NCI-H2196 treated with DMSO at 0.1 percent for 48 hours (cell line): Measurements from ENCODE around the gene GSE1.

Source experiments
- DNase-seq: peaks from one replicate; lab custom pipeline; 2025; ENCODE audit not compliant: unreplicated experiment; lab: John Stamatoyannopoulos, UW

The GSE1 gene

GRCh38 chr16:85645021-85645589, 32.0 kb downstream of the GSE1 start:
- no peak for DNase-seq

GRCh38 chr16:85646358-85646907, 33.3 kb downstream of the GSE1 start:
- DNase-seq, result no peak

GRCh38 chr16:85646976-85647375, 33.9 kb downstream of the GSE1 start:
- DNase-seq, result no peak

GRCh38 chr16:85648070-85648714, 35.1 kb downstream of the GSE1 start:
- DNase-seq, result no peak

- DNase-seq, result no peak
These were observed 35.7 kb downstream of the GSE1 start for GRCh38 chr16:85648805-85649204.

GRCh38 chr16:85649411-85650134, 36.5 kb downstream of the GSE1 start:
- DNase-seq, result no peak

- DNase-seq, result no peak
These were observed 37.2 kb downstream of the GSE1 start for GRCh38 chr16:85650135-85650843.

GRCh38 chr16:85650844-85651628, 37.9 kb downstream of the GSE1 start:
- DNase-seq, result no peak

GRCh38 chr16:85651629-85652430, 38.7 kb downstream of the GSE1 start:
- DNase-seq, result no peak

GRCh38 chr16:85652431-85653221, 39.5 kb downstream of the GSE1 start:
- DNase-seq, result no peak

GRCh38 chr16:85653290-85653891, 40.3 kb downstream of the GSE1 start:
- no peak for DNase-seq

- no peak for DNase-seq
These were observed 41.4 kb downstream of the GSE1 start for GRCh38 chr16:85654251-85655095.

GRCh38 chr16:85655216-85656129, 42.4 kb downstream of the GSE1 start:
- no peak for DNase-seq

GRCh38 chr16:85656351-85657266, 43.5 kb downstream of the GSE1 start:
- DNase-seq, result no peak

- no peak for DNase-seq
These were observed 44.1 kb downstream of the GSE1 start for GRCh38 chr16:85657267-85657650.

- no peak for DNase-seq
These were observed 44.9 kb downstream of the GSE1 start for GRCh38 chr16:85657996-85658395.
